Fibroblast of villous mesenchyme (primary cell): ENCODE data around the gene FAIM2. TPM values are rescaled to one million over a fixed set of nuclear protein-coding genes. Genes with fewer than 3 reads are reported as not detected.

Source experiments
- DNase-seq: peaks from one replicate; pipeline ENCODE4 v3.0.0-alpha.2; 2010; ENCODE audit warnings: low read depth
- H3K4me3 ChIP-seq: 2 replicates; pipeline ENCODE4 v1.5.1; 2011; ENCODE audit warnings: low read depth, mild to moderate bottlenecking, low read length
- total RNA-seq: library from RNA; depleted of rRNA; stranded (reverse); fragments of >200 nt; gene quantifications from 2 replicates; pipeline ENCODE4 v1.2.3, GENCODE V29; 2012
- TF ChIP-seq, protein P1 (sequence below): IDR thresholded peaks from 2 replicates; pipeline ENCODE4 v1.5.1; 2012; ENCODE audit warnings: low read depth, mild to moderate bottlenecking, low read length; ENCODE audit not compliant: insufficient read depth

FAIM2 gene
- total RNA-seq, 1 donor, result 3.0 TPM

- H3K4me3 ChIP-seq, result no peak overlapping the region
- TF ChIP-seq, protein P1, sequence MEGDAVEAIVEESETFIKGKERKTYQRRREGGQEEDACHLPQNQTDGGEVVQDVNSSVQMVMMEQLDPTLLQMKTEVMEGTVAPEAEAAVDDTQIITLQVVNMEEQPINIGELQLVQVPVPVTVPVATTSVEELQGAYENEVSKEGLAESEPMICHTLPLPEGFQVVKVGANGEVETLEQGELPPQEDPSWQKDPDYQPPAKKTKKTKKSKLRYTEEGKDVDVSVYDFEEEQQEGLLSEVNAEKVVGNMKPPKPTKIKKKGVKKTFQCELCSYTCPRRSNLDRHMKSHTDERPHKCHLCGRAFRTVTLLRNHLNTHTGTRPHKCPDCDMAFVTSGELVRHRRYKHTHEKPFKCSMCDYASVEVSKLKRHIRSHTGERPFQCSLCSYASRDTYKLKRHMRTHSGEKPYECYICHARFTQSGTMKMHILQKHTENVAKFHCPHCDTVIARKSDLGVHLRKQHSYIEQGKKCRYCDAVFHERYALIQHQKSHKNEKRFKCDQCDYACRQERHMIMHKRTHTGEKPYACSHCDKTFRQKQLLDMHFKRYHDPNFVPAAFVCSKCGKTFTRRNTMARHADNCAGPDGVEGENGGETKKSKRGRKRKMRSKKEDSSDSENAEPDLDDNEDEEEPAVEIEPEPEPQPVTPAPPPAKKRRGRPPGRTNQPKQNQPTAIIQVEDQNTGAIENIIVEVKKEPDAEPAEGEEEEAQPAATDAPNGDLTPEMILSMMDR, result no peak
- DNase-seq, result peak; percentile 16
Measured at GRCh38 chr12:49920241-49920914, 16.7 kb upstream of the FAIM2 start.

GRCh38 chr12:49917788-49918173 is 14.1 kb upstream of the FAIM2 start:
- TF ChIP-seq, protein P1, result no peak
- H3K4me3 ChIP-seq, result no peak overlapping the region
- DNase-seq, result no peak

- no peak for DNase-seq
- H3K4me3 ChIP-seq, result no peak overlapping the region
- TF ChIP-seq, protein P1, result no peak
Measured at GRCh38 chr12:49917166-49917787, 13.6 kb upstream of the FAIM2 start.

DNA sequence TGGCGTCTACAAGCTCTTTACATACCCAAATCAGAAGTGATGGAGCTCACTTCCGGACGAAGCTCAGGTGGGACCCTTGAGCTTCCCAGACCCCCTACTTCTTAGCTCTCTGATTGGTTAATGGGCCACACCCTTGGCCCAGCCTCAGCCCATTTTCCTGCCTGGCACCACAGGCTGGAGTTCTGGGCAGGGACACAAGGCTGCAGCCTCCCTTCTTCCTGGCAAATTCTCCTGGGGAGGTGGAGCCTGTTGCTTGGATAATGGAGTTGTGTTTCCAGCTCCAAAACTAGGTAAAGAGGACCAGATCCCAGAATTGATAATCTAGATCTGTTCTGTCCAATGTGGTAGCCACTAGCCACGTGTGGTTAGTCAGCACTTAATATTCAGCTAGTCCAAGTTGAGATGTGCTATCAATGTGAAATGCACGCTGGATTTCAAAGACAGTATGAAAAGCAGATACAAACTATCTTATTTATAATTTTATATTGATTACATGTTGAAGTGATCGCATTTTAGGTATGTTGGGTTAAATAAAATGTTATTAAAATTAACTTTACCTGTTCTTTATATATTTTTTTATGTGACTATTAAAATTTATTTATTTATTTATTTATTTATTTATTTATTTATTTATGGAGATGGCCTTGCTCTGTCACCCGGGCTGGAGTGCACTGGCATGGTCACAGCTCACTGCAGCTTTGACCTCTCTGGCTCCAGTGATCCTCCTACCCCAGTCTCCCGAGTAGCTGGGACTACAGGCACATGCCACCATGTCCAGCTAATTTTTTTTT is 12.6 kb upstream of the FAIM2 start:
- no peak for DNase-seq
- H3K4me3 ChIP-seq, result no peak overlapping the region
- TF ChIP-seq, protein P1, result no peak

DNA sequence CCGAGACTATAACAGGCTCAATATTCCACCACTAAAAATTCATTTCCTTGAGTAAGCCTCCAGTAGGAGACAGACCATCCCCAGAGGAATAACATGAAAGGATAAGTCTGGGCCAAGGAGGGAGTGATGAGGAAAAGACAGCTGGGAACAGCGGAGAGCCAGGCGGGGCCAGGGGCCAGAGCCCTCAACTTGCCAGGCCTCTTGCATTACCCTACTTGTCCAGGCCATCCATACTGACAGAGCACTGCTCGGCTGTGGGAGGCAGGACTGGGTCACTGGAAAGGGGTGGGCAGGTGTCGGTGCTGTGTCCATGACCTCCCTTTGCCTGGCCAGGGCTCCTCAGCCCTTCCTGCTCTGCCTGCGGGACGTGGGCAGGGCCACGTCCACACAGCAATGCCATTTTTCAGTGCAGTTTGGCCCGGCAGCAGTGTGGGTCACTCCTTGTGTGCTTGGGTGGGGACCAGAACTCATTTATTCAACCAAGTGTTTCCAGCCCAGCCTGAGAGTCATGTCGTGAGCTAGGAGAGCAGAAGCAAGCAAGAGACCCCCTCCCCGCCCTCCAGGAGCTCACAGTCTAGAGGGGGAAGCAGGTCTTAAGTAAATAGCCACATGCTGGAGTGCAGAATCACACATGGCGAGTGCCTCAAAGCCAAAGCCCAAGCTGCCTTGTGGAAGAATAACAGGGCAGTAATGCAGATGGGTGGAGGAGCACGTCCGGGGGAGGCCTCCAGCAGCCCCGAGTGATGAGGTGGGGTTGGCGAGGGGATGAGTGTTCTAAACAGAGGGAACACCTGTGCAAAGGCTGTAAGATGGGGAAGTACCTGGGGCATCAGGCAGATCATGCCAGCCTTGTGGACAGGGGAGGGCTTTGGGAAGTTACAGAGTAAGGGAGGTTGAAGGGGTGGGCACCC is 8.9 kb upstream of the FAIM2 start:
- TF ChIP-seq, protein P1, result no peak
- no peak for DNase-seq
- no peak overlapping the region for H3K4me3 ChIP-seq

GRCh38 chr12:49911213-49911605 is 7.5 kb upstream of the FAIM2 start:
- TF ChIP-seq, protein P1, result no peak
- H3K4me3 ChIP-seq, result no peak overlapping the region
- no peak for DNase-seq
